ENCODE measurements around the gene PDE3A. TPM values are rescaled to one million over a fixed set of nuclear protein-coding genes. Genes with fewer than 3 reads are reported as not detected.

The PDE3A gene
- total and polyA plus RNA-seq, 10 of the 15 experiments (the other 5 are each of a cell fraction or from before 2014, with no cell fraction given): 0.01 to 2.6 (median 1.5) TPM

DNA sequence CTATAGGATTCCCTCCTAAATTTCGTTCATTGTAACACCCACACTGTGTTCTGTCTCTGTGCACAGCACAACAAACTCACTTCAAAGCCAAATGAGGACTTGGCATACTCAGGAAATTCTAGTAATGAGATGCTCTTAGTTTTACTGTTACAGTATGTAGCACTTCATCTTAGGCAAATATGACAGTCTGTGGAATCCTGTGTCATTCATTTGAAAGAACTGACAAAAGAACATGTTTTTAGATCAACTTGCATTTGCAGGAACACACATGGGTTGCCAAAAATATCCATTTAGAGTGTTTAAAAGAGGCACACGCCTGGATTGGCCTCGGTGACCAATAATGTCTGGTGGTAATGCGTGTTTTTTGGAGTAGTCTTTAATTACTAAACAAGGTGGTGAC is 56.5 kb downstream of the PDE3A start:
- Histone ChIP-seq H3K36me3 (ENCODE audit: control insufficient read depth in 2 of 2, insufficient read depth in 2 of 2, low read length in 1 of 2) (no peaks in the 10 kb centered on the region), H3K9ac (ENCODE audit: control insufficient read depth, insufficient read depth, low read length) (no peak overlapping the region), H3K27ac (ENCODE audit: control insufficient read depth, insufficient read depth) (no peak overlapping the region), H3K79me2 (ENCODE audit: control insufficient read depth, insufficient read depth, low read length) (no peaks in the 10 kb centered on the region), H3K4me1 (ENCODE audit: control insufficient read depth, insufficient read depth, low read length) (no peaks in the 10 kb centered on the region), H3K27me3 (replicated peaks in 1 of 2; ENCODE audit: control insufficient read depth in 2 of 2, insufficient read depth in 2 of 2, low read length in 1 of 2) (no peaks in the 10 kb centered on the region), H4K20me1 (ENCODE audit: control insufficient read depth, insufficient read depth) (no peaks in the 10 kb centered on the region), H3K4me2 (ENCODE audit: control insufficient read depth, insufficient read depth) (no peak overlapping the region), H3K4me3 (no peak overlapping the region), H2AFZ (ENCODE audit: control insufficient read depth, low read depth, low read length) (no peak overlapping the region), H3K9me3 (replicated peaks; ENCODE audit: control insufficient read depth, insufficient read depth, low read length) (no peaks in the 10 kb centered on the region)
- intact Hi-C loops (cut with micrococcal nuclease; ENCODE audit: unreplicated experiment): no loop called here
- ATAC-seq: no peak
- ChIA-PET CTCF (no interaction called here), POLR2A (no interaction called here), SMC1A (ENCODE audit: uncharacterized antibody, unreplicated experiment) (no interaction called here), RAD21 (ENCODE audit: unreplicated experiment) (no interaction called here)
- in situ Hi-C loops (cut with MboI): no loop called here
- BruUV-seq (replicated peaks): no TSS peak
- 20% methylated on average over 4 of the region's 4 CpGs for WGBS (ENCODE audit: insufficient coverage, insufficient replicate concordance, low lambda C conversion rate, missing lambda C conversion rate)
- no peak for DNase-seq (ENCODE audit: low read depth, low spot score)
- TF ChIP-seq RAD51 (IDR thresholded peaks at IDR 0.05) (no peak), NRF1 (conservative IDR thresholded peaks at IDR 0.05; ENCODE audit: low read depth, low read length) (no peak), MYC (IDR thresholded peaks at IDR 0.05; ENCODE audit: insufficient read depth, insufficient read length, insufficient replicate concordance, low read length, severe bottlenecking) (no peak)
- TF ChIP-seq, protein P1, sequence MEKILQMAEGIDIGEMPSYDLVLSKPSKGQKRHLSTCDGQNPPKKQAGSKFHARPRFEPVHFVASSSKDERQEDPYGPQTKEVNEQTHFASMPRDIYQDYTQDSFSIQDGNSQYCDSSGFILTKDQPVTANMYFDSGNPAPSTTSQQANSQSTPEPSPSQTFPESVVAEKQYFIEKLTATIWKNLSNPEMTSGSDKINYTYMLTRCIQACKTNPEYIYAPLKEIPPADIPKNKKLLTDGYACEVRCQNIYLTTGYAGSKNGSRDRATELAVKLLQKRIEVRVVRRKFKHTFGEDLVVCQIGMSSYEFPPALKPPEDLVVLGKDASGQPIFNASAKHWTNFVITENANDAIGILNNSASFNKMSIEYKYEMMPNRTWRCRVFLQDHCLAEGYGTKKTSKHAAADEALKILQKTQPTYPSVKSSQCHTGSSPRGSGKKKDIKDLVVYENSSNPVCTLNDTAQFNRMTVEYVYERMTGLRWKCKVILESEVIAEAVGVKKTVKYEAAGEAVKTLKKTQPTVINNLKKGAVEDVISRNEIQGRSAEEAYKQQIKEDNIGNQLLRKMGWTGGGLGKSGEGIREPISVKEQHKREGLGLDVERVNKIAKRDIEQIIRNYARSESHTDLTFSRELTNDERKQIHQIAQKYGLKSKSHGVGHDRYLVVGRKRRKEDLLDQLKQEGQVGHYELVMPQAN (conservative IDR thresholded peaks at IDR 0.05): no peak
- FAIRE-seq: no peak

DNA sequence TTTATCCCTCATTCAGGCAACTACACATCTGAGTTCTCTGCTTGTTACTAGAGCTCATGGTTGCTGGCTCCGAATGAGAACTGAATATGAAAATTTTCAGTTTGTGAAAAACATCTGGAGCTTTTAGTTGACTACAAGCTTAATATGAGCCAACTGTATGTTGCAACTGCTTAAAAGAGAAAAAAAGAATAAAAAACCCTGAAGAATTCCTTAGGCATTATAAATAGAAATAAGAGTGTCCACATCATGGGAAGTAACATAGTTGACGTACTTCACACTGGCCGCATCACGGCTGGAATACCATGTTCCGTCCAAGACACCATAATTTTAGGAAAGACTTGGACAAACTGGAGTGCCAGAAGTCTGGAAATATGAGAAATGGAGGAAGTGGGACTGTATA is 57.9 kb downstream of the PDE3A start:
- no peaks in the 10 kb centered on the region for H3K4me1 ChIP-seq (ENCODE audit: control insufficient read depth, insufficient read depth, low read length)
- H2AFZ ChIP-seq (ENCODE audit: control insufficient read depth, low read depth, low read length): no peak overlapping the region
- H4K20me1 ChIP-seq (ENCODE audit: control insufficient read depth, insufficient read depth): no peaks in the 10 kb centered on the region
- FAIRE-seq (no peak), ATAC-seq (no peak), DNase-seq (ENCODE audit: low read depth, low spot score) (no peak)
- in situ Hi-C loops (cut with MboI): no loop called here
- ChIA-PET SMC1A (ENCODE audit: uncharacterized antibody, unreplicated experiment) (no interaction called here), POLR2A (no interaction called here), CTCF (interaction anchor here (1.6 kb wide), 1 partner anchor 687 kb away, joined by 3 read pairs; no protein-coding TSS in a partner anchor), RAD21 (ENCODE audit: unreplicated experiment) (no interaction called here)
- no peak overlapping the region for H3K27ac ChIP-seq (ENCODE audit: control insufficient read depth, insufficient read depth)
- 1% methylated on average over 5 of the region's 5 CpGs for WGBS (ENCODE audit: insufficient coverage, insufficient replicate concordance, low lambda C conversion rate, missing lambda C conversion rate)
- no peaks in the 10 kb centered on the region for H3K79me2 ChIP-seq (ENCODE audit: control insufficient read depth, insufficient read depth, low read length)
- H3K36me3 ChIP-seq (ENCODE audit: control insufficient read depth in 2 of 2, insufficient read depth in 2 of 2, low read length in 1 of 2): no peaks in the 10 kb centered on the region
- no TSS peak for BruUV-seq (replicated peaks)
- H3K9ac ChIP-seq (ENCODE audit: control insufficient read depth, insufficient read depth, low read length): no peak overlapping the region
- H3K9me3 ChIP-seq (replicated peaks; ENCODE audit: control insufficient read depth, insufficient read depth, low read length): no peaks in the 10 kb centered on the region
- H3K27me3 ChIP-seq (replicated peaks in 1 of 2; ENCODE audit: control insufficient read depth in 2 of 2, insufficient read depth in 2 of 2, low read length in 1 of 2): no peaks in the 10 kb centered on the region
- H3K4me3 ChIP-seq: no peak overlapping the region
- H3K4me2 ChIP-seq (ENCODE audit: control insufficient read depth, insufficient read depth): no peak overlapping the region
- intact Hi-C loops (cut with micrococcal nuclease; ENCODE audit: unreplicated experiment): no loop called here
- TF ChIP-seq FOXM1 (IDR thresholded peaks at IDR 0.05; ENCODE audit: low read depth, low read length) (no peak), SP1 (IDR thresholded peaks at IDR 0.05; ENCODE audit: low read depth, low read length) (no peak), MEF2A (IDR thresholded peaks at IDR 0.05; ENCODE audit: insufficient read depth, low read depth, low read length) (no peak), SMAD1 (IDR thresholded peaks at IDR 0.05; ENCODE audit: low read depth, partially characterized antibody) (no peak)
